ENCODE results near the gene ZSCAN5A. TPM values are rescaled to one million over a fixed set of nuclear protein-coding genes. Genes with fewer than 3 reads are reported as not detected.

Gene ZSCAN5A
- total and polyA plus RNA-seq, 10 of the 15 experiments (the other 5 are each of a cell fraction or from before 2014, with no cell fraction given): 5.5 to 12.0 (median 8.7) TPM

DNA sequence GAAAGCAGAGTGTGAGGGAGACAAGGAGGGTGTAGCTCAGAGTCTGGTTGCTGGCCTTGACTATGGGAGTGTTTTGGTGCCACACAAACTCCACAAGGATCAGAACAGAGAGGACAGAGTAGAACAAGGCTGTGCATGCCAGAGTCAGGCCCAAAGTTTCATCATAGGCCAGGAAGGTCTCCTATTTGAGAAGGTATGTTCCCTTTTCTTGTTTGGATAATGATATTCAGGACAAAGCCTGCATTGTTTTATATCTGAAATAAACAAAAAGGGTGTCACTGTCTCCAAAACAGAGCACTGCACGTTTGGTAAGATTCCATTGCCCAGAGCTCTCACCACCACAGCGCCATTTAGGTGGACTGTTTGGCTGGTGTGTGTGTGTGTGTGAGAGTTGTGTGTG, 3.1 kb upstream of the ZSCAN5A start (continued):
- TF ChIP-seq EED (IDR thresholded peaks at IDR 0.05; ENCODE audit: low read depth): no peak

DNA sequence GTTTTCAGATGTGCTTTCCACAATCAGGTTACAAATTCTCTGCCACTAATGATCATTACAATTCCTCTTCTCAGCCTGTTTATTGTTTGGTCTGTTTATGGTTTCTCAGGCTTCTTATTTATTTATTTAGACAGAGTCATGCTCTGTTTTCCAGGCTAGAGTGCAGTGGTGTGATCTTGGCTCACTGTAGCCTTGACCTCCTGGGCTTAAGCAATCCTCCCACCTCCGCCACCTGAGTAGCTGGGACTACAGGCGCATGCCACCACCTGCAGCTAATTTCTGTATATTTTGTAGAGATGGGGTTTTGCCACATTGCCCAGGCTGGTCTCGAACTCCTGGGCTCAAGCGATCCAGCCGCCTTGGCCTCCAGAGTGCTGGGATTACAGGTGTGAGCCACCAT, 2.1 kb upstream of the ZSCAN5A start:
- no peak overlapping the region for H3K4me3 ChIP-seq
- H3K9me3 ChIP-seq (replicated peaks; ENCODE audit: control insufficient read depth, insufficient read depth, low read length): no peaks in the 10 kb centered on the region; the same call in 2 of the 3 replicates
- H3K27ac ChIP-seq (ENCODE audit: control insufficient read depth, insufficient read depth): no peak overlapping the region
- no peak for FAIRE-seq
- no peak overlapping the region for H2AFZ ChIP-seq (ENCODE audit: control insufficient read depth, low read depth, low read length)
- no peaks in the 10 kb centered on the region for H3K79me2 ChIP-seq (ENCODE audit: control insufficient read depth, insufficient read depth, low read length)
- no TSS peak for BruUV-seq (replicated peaks)
- H3K36me3 ChIP-seq (ENCODE audit: control insufficient read depth in 2 of 2, insufficient read depth in 2 of 2, low read length in 1 of 2): 0 out of 4 replicates have a peak, but pooled peaks cover 0 to 3% of the 10 kb centered on the region in 2 experiments
- RAD21 ChIA-PET (ENCODE audit: unreplicated experiment): no interaction called here
- H4K20me1 ChIP-seq (ENCODE audit: control insufficient read depth, insufficient read depth): no peaks in the 10 kb centered on the region
- intact Hi-C loops (cut with micrococcal nuclease; ENCODE audit: unreplicated experiment) (no loop called here), in situ Hi-C loops (cut with MboI) (loop anchor here (5.0 kb wide), 1 partner anchor 234 kb away; no protein-coding TSS in a partner anchor)
- WGBS (ENCODE audit: insufficient coverage, insufficient replicate concordance, low lambda C conversion rate, missing lambda C conversion rate): 85% methylated on average over 5 of the region's 5 CpGs
- CTCF ChIA-PET: interaction anchor here (10.4 kb wide), 1 partner anchor 16 kb away, joined by 88 read pairs; no protein-coding TSS in a partner anchor
- POLR2A ChIA-PET: no interaction called here
- H3K4me2 ChIP-seq (ENCODE audit: control insufficient read depth, insufficient read depth): no peak overlapping the region
- no peaks in the 10 kb centered on the region for H3K27me3 ChIP-seq (replicated peaks in 1 of 2; ENCODE audit: control insufficient read depth in 2 of 2, insufficient read depth in 2 of 2, low read length in 1 of 2)
- SMC1A ChIA-PET (ENCODE audit: uncharacterized antibody, unreplicated experiment): no interaction called here
- H3K9ac ChIP-seq (ENCODE audit: control insufficient read depth, insufficient read depth, low read length): no peak overlapping the region
- peaks cover 3% of the 10 kb centered on the region for H3K4me1 ChIP-seq (ENCODE audit: control insufficient read depth, insufficient read depth, low read length)
- no peak for ATAC-seq
- DNase-seq (ENCODE audit: low read depth, low spot score): no peak
- TF ChIP-seq, protein P1, sequence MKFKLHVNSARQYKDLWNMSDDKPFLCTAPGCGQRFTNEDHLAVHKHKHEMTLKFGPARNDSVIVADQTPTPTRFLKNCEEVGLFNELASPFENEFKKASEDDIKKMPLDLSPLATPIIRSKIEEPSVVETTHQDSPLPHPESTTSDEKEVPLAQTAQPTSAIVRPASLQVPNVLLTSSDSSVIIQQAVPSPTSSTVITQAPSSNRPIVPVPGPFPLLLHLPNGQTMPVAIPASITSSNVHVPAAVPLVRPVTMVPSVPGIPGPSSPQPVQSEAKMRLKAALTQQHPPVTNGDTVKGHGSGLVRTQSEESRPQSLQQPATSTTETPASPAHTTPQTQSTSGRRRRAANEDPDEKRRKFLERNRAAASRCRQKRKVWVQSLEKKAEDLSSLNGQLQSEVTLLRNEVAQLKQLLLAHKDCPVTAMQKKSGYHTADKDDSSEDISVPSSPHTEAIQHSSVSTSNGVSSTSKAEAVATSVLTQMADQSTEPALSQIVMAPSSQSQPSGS (IDR thresholded peaks at IDR 0.05; ENCODE audit: low read length): no peak
- TF ChIP-seq ZZZ3 (IDR thresholded peaks at IDR 0.05; ENCODE audit: control insufficient read depth, insufficient read length, low read depth): no peak
- TF ChIP-seq MXI1 (IDR thresholded peaks at IDR 0.05; ENCODE audit: low read depth, low read length): no peak
- TF ChIP-seq SIX5 (IDR thresholded peaks at IDR 0.05; ENCODE audit: low read depth, low read length, severe bottlenecking): no peak
- no peak for TF ChIP-seq ZNF217 (IDR thresholded peaks at IDR 0.05)
- TF ChIP-seq POLR2A (IDR thresholded peaks at IDR 0.05; ENCODE audit: low read depth, low read length): no peak
- no peak for TF ChIP-seq EP300 (IDR thresholded peaks at IDR 0.05; ENCODE audit: borderline replicate concordance in 1 of 2, control insufficient read depth in 1 of 2, low read depth in 2 of 2, low read length in 2 of 2)
- TF ChIP-seq POLR2AphosphoS2 (IDR thresholded peaks at IDR 0.05; ENCODE audit: low read depth, low read length): no peak
- TF ChIP-seq, protein P2, sequence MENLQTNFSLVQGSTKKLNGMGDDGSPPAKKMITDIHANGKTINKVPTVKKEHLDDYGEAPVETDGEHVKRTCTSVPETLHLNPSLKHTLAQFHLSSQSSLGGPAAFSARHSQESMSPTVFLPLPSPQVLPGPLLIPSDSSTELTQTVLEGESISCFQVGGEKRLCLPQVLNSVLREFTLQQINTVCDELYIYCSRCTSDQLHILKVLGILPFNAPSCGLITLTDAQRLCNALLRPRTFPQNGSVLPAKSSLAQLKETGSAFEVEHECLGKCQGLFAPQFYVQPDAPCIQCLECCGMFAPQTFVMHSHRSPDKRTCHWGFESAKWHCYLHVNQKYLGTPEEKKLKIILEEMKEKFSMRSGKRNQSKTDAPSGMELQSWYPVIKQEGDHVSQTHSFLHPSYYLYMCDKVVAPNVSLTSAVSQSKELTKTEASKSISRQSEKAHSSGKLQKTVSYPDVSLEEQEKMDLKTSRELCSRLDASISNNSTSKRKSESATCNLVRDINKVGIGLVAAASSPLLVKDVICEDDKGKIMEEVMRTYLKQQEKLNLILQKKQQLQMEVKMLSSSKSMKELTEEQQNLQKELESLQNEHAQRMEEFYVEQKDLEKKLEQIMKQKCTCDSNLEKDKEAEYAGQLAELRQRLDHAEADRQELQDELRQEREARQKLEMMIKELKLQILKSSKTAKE (IDR thresholded peaks at IDR 0.05; ENCODE audit: low read depth, poor library complexity, severe bottlenecking): no peak
- TF ChIP-seq, protein P3, sequence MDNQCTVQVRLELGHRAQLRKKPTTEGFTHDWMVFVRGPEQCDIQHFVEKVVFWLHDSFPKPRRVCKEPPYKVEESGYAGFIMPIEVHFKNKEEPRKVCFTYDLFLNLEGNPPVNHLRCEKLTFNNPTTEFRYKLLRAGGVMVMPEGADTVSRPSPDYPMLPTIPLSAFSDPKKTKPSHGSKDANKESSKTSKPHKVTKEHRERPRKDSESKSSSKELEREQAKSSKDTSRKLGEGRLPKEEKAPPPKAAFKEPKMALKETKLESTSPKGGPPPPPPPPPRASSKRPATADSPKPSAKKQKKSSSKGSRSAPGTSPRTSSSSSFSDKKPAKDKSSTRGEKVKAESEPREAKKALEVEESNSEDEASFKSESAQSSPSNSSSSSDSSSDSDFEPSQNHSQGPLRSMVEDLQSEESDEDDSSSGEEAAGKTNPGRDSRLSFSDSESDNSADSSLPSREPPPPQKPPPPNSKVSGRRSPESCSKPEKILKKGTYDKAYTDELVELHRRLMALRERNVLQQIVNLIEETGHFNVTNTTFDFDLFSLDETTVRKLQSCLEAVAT (IDR thresholded peaks at IDR 0.05): no peak
- no peak for TF ChIP-seq POLR2AphosphoS5 (IDR thresholded peaks at IDR 0.05; ENCODE audit: low read length)
- no peak for TF ChIP-seq SIN3A (IDR thresholded peaks at IDR 0.05; ENCODE audit: low read depth, low read length)

Data from GM12878 (cell line).